K562 (cell line): ENCODE results near the gene MYCN. TPM values are rescaled to one million over a fixed set of nuclear protein-coding genes. Genes with fewer than 3 reads are reported as not detected.
"Not testable (repeated sequence)": the region's sequence is repeated elsewhere in the genome, so short reads cannot be mapped to it uniquely, and the experiment has no call there.

Experiments
- ATAC-seq: fragments of 200-7000 bp; cut with Tn5 transposase; 3 replicates; pipeline ENCODE4 v1.9.1; 2020; ENCODE audit warnings: moderate library complexity
- BruUV-seq: library from RNA; stranded (reverse); fragments of 400-500 nt; replicated peaks from 2 replicates; lab custom pipeline; 2021; lab: Mats Ljungman, UMichigan
- CTCF ChIA-PET: fragments of 300-600 bp; formaldehyde crosslinking; extraction: SDS; loops from one replicate; lab custom pipeline; 2021; ENCODE audit warnings: low intra/inter-chr PET ratio; lab: Yijun Ruan, JAX
- POLR2A ChIA-PET: fragments of 300-600, 350-650 bp; sonication (Branson Sonifier 250); formaldehyde crosslinking; extraction: SDS; loops from one replicate; lab custom pipeline; 2021; ENCODE audit warnings: antibody characterized with exemption, inconsistent platforms; lab: Yijun Ruan, JAX
- DNase-seq, 4 experiments: peaks; one replicate each; pipeline versions ENCODE4 v3.0.0 to v3.0.0-alpha.2; 2011 to 2018; ENCODE audit warnings: low spot score in 3 of 4, mixed read lengths in 3 of 4; ENCODE audit errors: extremely low read depth in 1 of 4
- FAIRE-seq: peaks from 2 replicates; lab custom pipeline; 2011; peaks lifted over from hg19 to GRCh38; lab: Jason Lieb, UNC
- H2AFZ ChIP-seq: 2 replicates; pipeline ENCODE4 v1.6.0; 2011; ENCODE audit warnings: low read depth, low read length, control low read depth, inconsistent platforms
- H3K27ac ChIP-seq: fragments of 200-600 bp; 3 replicates; pipeline ENCODE4 v1.8.0; 2011; ENCODE audit warnings: low read depth, mild to moderate bottlenecking, control low read depth, inconsistent platforms, low read length, moderate library complexity, mixed read lengths; ENCODE audit errors: extremely low read depth
- H3K27me3 ChIP-seq, 2 experiments: fragments of 300-600 bp in 1 of 2; 2 replicates in 1 of 2; 3 replicates in 1 of 2; pipeline versions ENCODE4 v1.6.0 to v1.8.0; 2011; ENCODE audit warnings: inconsistent platforms in 2 of 2, low read length in 2 of 2, mild to moderate bottlenecking in 1 of 2, mixed read lengths in 1 of 2, moderate library complexity in 1 of 2; ENCODE audit not compliant: control insufficient read depth in 2 of 2, insufficient read depth in 2 of 2
- H3K36me3 ChIP-seq: fragments of 300-600 bp; 3 replicates; pipeline ENCODE4 v1.8.0; 2011; ENCODE audit warnings: mild to moderate bottlenecking, low read length, inconsistent platforms; ENCODE audit not compliant: control insufficient read depth, insufficient read depth
- H3K4me1 ChIP-seq, 2 experiments: fragments of 200-600 bp in 1 of 2; replicated peaks in 1 of 2; 2 replicates in 1 of 2; 3 replicates in 1 of 2; pipeline versions ENCODE4 v1.5.1 to v1.8.0; 2011; ENCODE audit warnings: inconsistent platforms in 2 of 2, low read length in 2 of 2, mild to moderate bottlenecking in 1 of 2, mixed read lengths in 1 of 2, moderate library complexity in 1 of 2; ENCODE audit not compliant: control insufficient read depth in 2 of 2, insufficient read depth in 2 of 2
- H3K4me2 ChIP-seq: 2 replicates; pipeline ENCODE4 v1.6.1; 2011; ENCODE audit warnings: low read length, control low read depth, inconsistent platforms, mixed read lengths; ENCODE audit not compliant: insufficient read depth
- H3K4me3 ChIP-seq: fragments of 200-600 bp; sonication (generic), shearing (Covaris generic); 2 replicates; pipeline ENCODE4 v1.5.1; 2016; ENCODE audit warnings: control low read depth, inconsistent platforms
- H3K79me2 ChIP-seq: fragments of 200-600 bp; 3 replicates; pipeline ENCODE4 v1.8.0; 2011; ENCODE audit warnings: low read length, inconsistent platforms; ENCODE audit not compliant: control insufficient read depth, insufficient read depth
- H3K9ac ChIP-seq, 2 experiments: 2 replicates each; pipeline versions ENCODE4 v1.6.0 to v1.6.1; 2011; ENCODE audit warnings: low read depth in 2 of 2, low read length in 2 of 2, control low read depth in 1 of 2, inconsistent platforms in 1 of 2, mild to moderate bottlenecking in 1 of 2, mixed read lengths in 1 of 2; ENCODE audit not compliant: insufficient read depth in 1 of 2
- H3K9me1 ChIP-seq: one replicate; pipeline ENCODE4 v1.6.0; 2011; ENCODE audit warnings: inconsistent platforms, mild to moderate bottlenecking, low read length, moderate library complexity; ENCODE audit not compliant: control insufficient read depth, insufficient read depth
- H3K9me3 ChIP-seq: replicated peaks from 2 replicates; pipeline ENCODE4 v1.5.1; 2011; ENCODE audit warnings: low read depth, low read length, inconsistent platforms; ENCODE audit not compliant: control insufficient read depth, insufficient read depth
- H4K20me1 ChIP-seq: replicated peaks from 2 replicates; pipeline ENCODE4 v1.6.1; 2011; ENCODE audit warnings: low read length, inconsistent platforms, mixed read lengths; ENCODE audit not compliant: control insufficient read depth, insufficient read depth
- ATF2 ChIP-seq: sonication (generic); formaldehyde crosslinking; IDR thresholded peaks from 2 replicates; pipeline ENCODE4 v1.8.1; 2022; ENCODE audit warnings: missing genetic modification reagents
- CEBPB ChIP-seq: fragments of 450-650 bp; IDR thresholded peaks from 2 replicates; pipeline ENCODE4 v1.6.1; 2016; ENCODE audit warnings: missing genetic modification characterization, missing compliant biosample characterization
- E2F5 ChIP-seq: sonication (generic); formaldehyde crosslinking; IDR thresholded peaks from 2 replicates; pipeline ENCODE4 v1.8.0; 2022; ENCODE audit warnings: mild to moderate bottlenecking, missing genetic modification reagents
- ESRRB ChIP-seq: fragments of 250-450 bp; sonication (Bioruptor Pico); IDR thresholded peaks from 2 replicates; pipeline ENCODE4 v1.5.0; 2020; ENCODE audit warnings: mild to moderate bottlenecking, moderate library complexity, borderline replicate concordance
- MAFF ChIP-seq: IDR thresholded peaks from 2 replicates; pipeline ENCODE4 v1.6.1; 2012; ENCODE audit warnings: low read length, improper control_type of control experiment
- PCBP2 ChIP-seq: fragments of 200-400 bp; formaldehyde crosslinking; IDR thresholded peaks from 2 replicates; pipeline ENCODE4 v1.6.1; 2018; ENCODE audit warnings: low read length, low read depth, mild to moderate bottlenecking, moderate library complexity; ENCODE audit not compliant: poor library complexity, severe bottlenecking
- SMARCA5 ChIP-seq: fragments of 450-650 bp; IDR thresholded peaks from 2 replicates; pipeline ENCODE4 v1.6.1; 2016
- SREBF2 ChIP-seq: sonication (generic); formaldehyde crosslinking; IDR thresholded peaks from 2 replicates; pipeline ENCODE4 v1.4.0; 2020; ENCODE audit warnings: mild to moderate bottlenecking, missing genetic modification reagents
- THRAP3 ChIP-seq: fragments of 450-650 bp; IDR thresholded peaks from 2 replicates; pipeline ENCODE4 v1.6.1; 2016; ENCODE audit warnings: mild to moderate bottlenecking, inconsistent platforms, borderline replicate concordance
- ZBTB7A ChIP-seq: IDR thresholded peaks from 2 replicates; pipeline ENCODE4 v1.6.1; 2011; ENCODE audit warnings: low read depth, mild to moderate bottlenecking, low read length, moderate library complexity, borderline replicate concordance; ENCODE audit not compliant: control insufficient read depth
- ZNF174 ChIP-seq: fragments of 250-450 bp; sonication (Bioruptor Pico); IDR thresholded peaks from 2 replicates; pipeline ENCODE4 v1.4.0; 2020; ENCODE audit warnings: mild to moderate bottlenecking
- ZNF766 ChIP-seq: fragments of 200-800 bp; sonication (Bioruptor generic); conservative IDR thresholded peaks from 2 replicates; pipeline ENCODE4 v1.6.1; 2016; ENCODE audit warnings: missing genetic modification characterization, missing compliant biosample characterization
- WGBS: fragments of 100-300 bp; shearing (Covaris generic); methylation state at CpG from one replicate; pipeline ENCODE4 v1.1.6; 2016; ENCODE audit warnings: low coverage, mixed read lengths; ENCODE audit not compliant: insufficient coverage; ENCODE audit errors: missing lambda C conversion rate; 5-methylcytosine and 5-hydroxymethylcytosine counted together
- in situ Hi-C: fragments of 300-500 bp; cut with MboI; formaldehyde crosslinking; loops from 4 replicates; pipeline ENCODE4 v1.15.0; 2018; ENCODE audit warnings: inconsistent platforms, mixed read lengths
- intact Hi-C: fragments of 100-400 bp; cut with micrococcal nuclease; formaldehyde crosslinking; loops from 2 replicates; pipeline ENCODE4 v1.14.2; 2022
- polyA plus RNA-seq, 8 experiments: library from polyadenylated mRNA; depleted of rRNA in 4 of 8; stranded (reverse) in 5 of 8; unstranded in 3 of 8; fragments of >200 nt; fragmentation: Nextera tagmentation in 2 of 8; fragmentation: Illumina TruSeq in 1 of 8; extraction: Ambion mirVana in 2 of 8; extraction: Trizol in 1 of 8; gene quantifications; 2 replicates each; pipeline versions ENCODE4 v1.2.1 to v1.2.3, GENCODE V29; 2011 to 2014; ENCODE audit warnings: inconsistent platforms in 1 of 8, missing spikeins in 1 of 8
- total RNA-seq, 7 experiments: library from RNA; depleted of rRNA in 6 of 7; stranded (reverse); fragments of >200 nt in 6 of 7; fragmentation: Illumina TruSeq in 2 of 7; extraction: Trizol in 2 of 7; gene quantifications; 2 replicates each; pipeline versions ENCODE4 v1.2.1 to v1.2.3, GENCODE V29; 2011 to 2021; ENCODE audit warnings: low replicate concordance in 1 of 7

MYCN gene
- total and polyA plus RNA-seq, 9 of the 15 experiments (the other 6 are each of a cell fraction or from before 2014, with no cell fraction given): not detected

DNA sequence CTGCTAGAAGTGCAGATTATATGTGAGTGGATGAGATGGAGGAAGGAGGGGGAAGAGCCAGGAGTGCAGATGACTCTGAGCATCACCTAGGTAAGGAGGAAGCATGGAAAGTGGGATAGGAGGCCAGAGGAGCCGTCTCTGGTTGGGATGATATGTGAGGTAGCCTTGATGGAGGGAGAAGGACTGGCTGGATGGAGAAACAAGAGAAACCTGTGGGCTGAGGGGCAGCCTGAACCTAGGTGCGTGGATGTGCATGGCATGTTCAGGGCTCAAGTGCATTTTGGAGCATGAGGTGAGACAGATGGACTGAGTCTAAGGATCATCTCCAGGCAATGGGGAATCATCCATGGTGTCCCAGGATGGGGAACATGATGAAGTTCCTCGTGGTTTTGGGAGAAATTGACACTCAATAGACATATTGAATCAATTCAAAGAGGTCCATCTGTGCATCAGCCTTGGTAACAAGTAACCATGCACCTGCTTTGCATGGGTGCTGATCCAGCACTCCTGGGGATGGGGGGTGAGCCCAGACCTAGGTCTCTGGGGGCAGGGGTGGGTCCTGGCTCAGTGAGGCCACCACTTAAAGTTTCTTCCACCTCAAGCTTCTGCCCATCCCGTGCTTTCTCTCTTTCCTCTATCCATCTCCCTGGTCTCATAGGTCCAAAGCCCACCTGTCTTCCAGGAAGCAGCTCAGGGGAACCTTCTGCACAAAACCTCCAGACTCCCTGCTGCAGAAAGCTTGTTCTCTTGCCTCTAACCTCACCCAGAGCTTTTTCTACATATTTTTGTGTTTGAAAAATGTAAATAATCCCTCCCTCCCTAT is 19.2 kb downstream of the MYCN start:
- ChIA-PET POLR2A (no interaction called here), CTCF (no interaction called here)
- ATAC-seq: no peak
- H3K9ac ChIP-seq: no peak overlapping the region
- no peak for DNase-seq
- BruUV-seq: no TSS peak
- H3K4me1 ChIP-seq: no peaks in the 10 kb centered on the region
- no peak overlapping the region for H2AFZ ChIP-seq
- 0% methylated on average over 4 of the region's 4 CpGs for WGBS
- intact Hi-C loops (no loop called here), in situ Hi-C loops (no loop called here)
- H3K9me1 ChIP-seq: no peaks in the 10 kb centered on the region
- no peak for FAIRE-seq
- no peak overlapping the region for H3K4me2 ChIP-seq
- H3K4me3 ChIP-seq: no peak overlapping the region
- H3K36me3 ChIP-seq: no peaks in the 10 kb centered on the region
- peaks cover 9 to 11% of the 10 kb centered on the region in 2 experiments; a peak in 3 of 5 replicates for H3K27me3 ChIP-seq
- no peak overlapping the region for H3K27ac ChIP-seq
- no peaks in the 10 kb centered on the region; the same call in 1 of the 2 replicates for H4K20me1 ChIP-seq
- H3K79me2 ChIP-seq: no peaks in the 10 kb centered on the region
- no peak for TF ChIP-seq CEBPB (tag)
- TF ChIP-seq PCBP2: no peak
- no peak for TF ChIP-seq THRAP3
- no peak for TF ChIP-seq ZNF174 (CRISPR knock-in tag)
- TF ChIP-seq ZBTB7A: no peak
- TF ChIP-seq ESRRB (CRISPR knock-in tag): no peak
- no peak for TF ChIP-seq E2F5 (CRISPR knock-in tag)
- TF ChIP-seq MAFF: no peak
- TF ChIP-seq ATF2 (CRISPR knock-in tag): no peak
- no peak for TF ChIP-seq SMARCA5
- no peak for TF ChIP-seq SREBF2
- no peak for TF ChIP-seq ZNF766
- TF ChIP-seq, all 486 proteins: peak for 0
- no peaks in the 10 kb centered on the region for H3K9me3 ChIP-seq

GRCh38 chr2:15960154-15960520 is 19.8 kb downstream of the MYCN start:
- intact Hi-C loops, H3K27ac ChIP-seq, H3K9me3 ChIP-seq, H3K36me3 ChIP-seq, H3K4me1 ChIP-seq, H3K9me1 ChIP-seq, FAIRE-seq, H2AFZ ChIP-seq, H3K9ac ChIP-seq, H3K4me3 ChIP-seq, H3K4me2 ChIP-seq, ATAC-seq, H3K79me2 ChIP-seq, H4K20me1 ChIP-seq, CTCF ChIA-PET, DNase-seq, POLR2A ChIA-PET, in situ Hi-C loops, BruUV-seq: not testable (repeated sequence)
- 0% methylated on average over 2 of the region's 2 CpGs for WGBS
- H3K27me3 ChIP-seq: peaks cover 9 to 14% of the 10 kb centered on the region in 2 experiments; a peak in 3 of 5 replicates
